GM19468 (cell line): ENCODE data around the gene BTC.
A peak's percentile ranks its signal among the peaks of the same experiment; 100 is the strongest.
"Not testable (repeated sequence)": the region's sequence is repeated elsewhere in the genome, so short reads cannot be mapped to it uniquely, and the experiment has no call there.

Experiments used
- ATAC-seq: cut with Tn5 transposase; IDR thresholded peaks from one replicate; pipeline ENCODE4 v1.9.1; 2021; ENCODE audit warnings: mild to moderate bottlenecking, moderate library complexity, moderate number of reproducible peaks; ENCODE audit not compliant: unreplicated experiment; ENCODE audit errors: extremely low read depth

BTC gene

DNA sequence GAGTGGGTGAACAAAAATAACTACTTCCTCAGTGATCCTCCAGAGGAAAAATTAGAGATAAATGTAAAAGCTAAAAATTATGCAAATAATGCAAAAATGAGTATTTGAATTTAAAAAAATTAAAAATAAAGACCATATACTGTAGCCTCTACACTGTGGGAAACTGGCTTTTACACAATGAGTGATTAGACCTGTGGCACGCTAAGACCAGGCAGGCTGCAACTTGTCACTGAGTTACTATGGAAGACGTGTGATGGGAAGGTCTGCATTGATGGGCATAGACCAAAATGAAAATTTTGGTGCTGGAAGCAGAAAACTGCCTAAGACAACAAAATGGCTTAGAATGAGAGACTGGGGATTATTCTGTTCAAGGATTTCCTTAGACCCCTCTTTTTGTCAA is 30.2 kb downstream of the BTC start:
- no peak for ATAC-seq

DNA sequence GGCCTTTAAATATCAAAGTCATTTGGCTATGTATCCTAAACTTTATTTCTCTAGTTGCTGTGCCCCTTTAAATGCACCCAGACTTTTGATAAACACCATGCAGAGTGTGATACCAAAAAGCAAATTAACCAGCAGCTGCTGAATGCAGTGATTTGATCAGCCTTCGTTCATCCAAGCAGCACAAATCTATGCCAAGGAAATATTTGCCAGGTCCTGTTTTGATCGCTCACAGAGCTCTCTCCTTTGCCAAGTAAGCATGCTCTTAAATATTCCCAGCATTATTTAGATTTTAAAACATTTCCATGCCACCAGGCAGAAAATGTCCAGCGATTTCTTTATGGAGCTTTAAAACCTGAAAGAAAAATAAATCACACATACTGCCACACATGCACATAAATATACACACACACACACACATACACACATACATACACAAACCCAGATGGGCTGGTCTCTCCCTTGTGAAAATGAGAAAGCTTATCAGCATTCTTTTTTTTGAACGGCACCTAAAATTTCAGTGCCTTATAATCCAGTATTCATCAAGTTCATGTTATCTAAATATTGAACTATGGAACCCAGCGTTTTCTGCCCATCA is 35.7 kb downstream of the BTC start:
- no peak for ATAC-seq

DNA sequence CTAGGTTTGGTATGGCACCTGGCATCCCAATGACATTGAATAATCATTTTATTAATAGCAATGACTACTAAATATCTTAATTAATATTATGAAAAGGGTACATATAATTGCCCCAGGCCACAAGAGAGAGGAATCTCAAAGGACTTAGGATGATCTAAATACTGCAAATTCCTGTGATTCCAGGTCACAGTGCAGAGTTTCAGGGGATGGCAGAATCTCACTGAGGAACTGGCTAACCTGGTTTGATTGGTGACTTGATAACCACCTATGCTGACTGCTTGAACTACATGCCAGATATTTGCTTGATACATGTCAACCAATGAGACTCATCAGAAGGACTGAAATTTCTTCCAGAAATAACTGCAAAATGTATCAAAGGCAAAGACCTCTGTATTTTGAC is 37.2 kb downstream of the BTC start:
- ATAC-seq, result no peak

DNA sequence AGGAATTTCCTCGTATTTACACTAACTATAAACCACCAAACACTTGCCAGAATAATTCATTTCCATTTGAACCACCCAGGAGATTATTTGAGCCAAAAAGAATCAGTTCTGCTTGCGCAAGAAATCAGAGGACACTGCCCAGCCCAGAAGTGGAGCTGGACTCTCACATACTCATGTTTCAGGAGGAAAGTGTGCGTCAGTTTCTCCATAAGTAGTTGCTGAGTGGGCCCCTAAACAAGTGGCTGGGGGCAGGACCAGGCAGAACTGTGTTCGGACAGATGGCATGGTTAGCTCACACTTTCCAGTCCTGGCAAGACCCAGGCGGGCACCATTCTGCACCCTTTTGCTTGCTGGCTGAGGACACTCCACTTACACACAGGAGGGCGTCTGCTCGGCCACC is 38.8 kb downstream of the BTC start:
- no peak for ATAC-seq

DNA sequence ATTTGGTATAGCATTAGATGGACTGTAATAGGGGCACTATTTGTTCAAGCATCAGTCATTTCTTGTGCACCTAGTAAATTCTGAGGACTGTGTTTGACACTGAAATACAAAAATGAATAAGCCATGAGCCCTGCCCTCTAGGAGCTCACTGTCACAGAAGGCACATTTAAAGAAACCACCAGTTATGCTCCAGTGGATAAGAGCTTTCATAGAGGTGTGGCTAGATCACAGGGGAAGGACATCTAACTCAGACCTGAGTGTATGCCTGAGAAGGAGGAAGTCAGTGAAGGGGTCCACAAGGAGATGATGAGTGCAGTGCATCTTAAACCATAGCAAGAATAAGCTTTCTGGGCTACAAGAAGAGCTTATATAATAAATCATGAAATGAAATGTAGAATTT is 40.1 kb downstream of the BTC start:
- ATAC-seq, result peak; percentile 89

DNA sequence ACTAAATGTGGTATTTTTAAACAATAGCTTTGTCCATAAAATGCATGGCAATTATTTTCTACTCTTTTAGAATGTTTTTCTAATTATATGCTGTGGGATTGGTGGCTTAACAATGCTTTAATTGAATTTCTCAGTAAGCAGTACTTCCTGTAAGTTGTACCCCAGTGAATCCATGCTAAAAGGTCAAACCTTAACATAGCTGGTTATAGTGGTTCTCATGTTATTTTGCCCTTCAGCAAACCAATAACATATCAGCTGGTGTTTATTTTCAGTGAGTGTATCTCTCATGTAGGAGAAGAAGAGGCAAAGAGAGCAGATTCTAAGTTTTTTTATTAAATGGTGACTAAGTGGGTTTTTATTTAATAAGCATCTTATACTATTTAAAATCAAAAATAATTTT is 41.5 kb downstream of the BTC start:
- ATAC-seq, result no peak

DNA sequence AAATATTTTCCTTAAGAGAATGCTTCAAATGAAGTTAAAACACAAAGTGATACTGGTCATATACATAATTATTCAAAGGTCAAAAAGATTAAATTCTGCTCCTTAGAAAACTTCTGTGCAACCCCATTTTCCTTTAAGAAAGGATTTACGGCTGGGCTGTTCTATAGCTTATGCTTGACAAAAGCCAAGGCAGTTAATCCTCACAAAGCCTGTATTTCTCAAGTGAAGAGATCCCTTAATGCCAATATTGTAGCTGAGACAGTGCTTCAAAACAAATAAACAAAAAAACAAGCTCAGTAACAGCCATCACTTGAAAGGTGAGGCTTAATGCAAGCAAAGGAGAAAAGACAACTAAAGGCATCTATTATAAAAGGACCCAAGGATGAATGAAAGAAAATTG is 42.5 kb downstream of the BTC start:
- ATAC-seq, result no peak

DNA sequence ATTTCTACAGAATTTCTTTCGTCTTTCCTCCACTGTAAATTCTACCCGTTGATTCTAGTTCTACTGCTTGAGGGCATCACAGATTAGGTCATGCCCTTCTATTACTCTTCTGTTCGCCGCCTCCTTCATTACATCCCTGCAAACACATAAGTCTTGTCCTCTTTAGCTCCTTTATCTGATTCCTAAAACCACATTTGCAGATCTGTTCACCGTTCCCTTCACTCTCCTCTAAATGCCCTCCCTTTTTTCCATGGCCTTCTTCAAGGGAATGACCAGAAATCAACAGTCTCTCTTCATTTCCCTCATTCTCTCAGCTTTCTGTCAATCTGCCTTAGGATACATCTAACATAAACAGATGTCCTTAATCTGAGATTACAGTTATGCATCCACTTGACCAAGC is 43.1 kb downstream of the BTC start:
- ATAC-seq, result no peak

DNA sequence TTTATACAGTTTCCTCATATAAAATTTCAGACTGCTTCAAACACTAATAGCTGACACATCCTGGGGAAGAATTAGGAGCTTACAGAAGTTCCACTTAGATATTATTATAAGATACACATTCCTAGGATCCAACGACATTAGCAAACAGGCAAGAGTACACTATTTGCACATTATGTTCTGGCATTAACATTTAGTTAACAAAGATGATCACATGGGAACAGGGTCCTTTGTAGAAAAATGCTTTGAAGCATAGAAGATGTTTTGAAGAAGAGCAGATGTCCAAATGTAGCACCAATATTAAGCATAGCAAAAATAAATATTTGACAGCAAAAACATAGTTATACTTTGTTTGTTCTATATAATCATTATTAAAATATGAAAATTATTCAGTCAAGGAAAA is 52.1 kb downstream of the BTC start:
- ATAC-seq, result no peak

DNA sequence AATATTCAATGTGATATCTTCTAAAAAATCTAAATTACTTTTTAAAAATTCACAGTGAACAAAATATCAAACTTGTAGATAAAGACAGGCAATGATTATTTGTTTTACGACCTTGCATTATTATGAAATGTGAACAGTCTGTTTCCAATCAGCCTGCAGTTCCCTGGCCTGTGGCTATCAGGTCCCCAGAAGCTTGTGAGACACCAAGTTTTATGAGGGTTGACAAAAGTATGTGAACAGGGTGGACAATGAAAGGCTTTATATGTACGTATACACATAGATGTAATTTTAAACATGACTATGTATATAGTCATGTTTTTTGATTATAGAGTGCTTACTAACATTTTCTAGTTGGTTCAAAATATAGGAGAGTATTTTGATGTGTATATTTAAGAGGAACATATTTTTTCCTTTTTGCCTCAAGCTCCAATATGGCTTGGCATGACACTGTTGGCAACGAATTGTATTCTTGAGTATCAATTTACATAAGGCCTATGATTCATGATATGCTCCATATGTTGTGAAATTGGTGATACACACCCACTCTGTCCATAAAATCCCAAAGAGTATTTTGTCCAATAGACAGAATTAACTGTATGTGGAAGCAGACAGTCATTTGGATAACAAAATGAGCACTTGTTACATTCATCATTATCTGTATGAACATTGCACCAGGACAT is 55.7 kb downstream of the BTC start:
- ATAC-seq, result no peak

DNA sequence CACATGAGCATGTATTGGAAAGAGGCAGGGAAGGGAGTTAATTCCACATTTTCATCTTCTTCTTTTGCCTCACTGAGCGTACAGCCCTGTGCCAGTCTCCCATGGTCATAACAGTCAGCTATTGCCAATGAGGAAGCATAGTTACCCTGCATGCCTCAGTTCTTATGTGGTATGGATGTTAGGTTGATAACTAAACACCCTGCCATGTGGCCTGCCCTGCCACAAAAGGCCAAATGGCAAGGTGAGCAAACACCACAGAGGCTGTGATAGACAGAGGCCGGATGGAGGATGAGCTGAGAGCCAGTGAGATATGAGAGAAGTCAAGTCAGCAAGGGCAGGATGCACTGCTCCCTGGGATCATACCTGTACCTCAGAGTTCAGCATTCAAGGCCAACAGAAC is 59.3 kb downstream of the BTC start:
- ATAC-seq, result no peak

DNA sequence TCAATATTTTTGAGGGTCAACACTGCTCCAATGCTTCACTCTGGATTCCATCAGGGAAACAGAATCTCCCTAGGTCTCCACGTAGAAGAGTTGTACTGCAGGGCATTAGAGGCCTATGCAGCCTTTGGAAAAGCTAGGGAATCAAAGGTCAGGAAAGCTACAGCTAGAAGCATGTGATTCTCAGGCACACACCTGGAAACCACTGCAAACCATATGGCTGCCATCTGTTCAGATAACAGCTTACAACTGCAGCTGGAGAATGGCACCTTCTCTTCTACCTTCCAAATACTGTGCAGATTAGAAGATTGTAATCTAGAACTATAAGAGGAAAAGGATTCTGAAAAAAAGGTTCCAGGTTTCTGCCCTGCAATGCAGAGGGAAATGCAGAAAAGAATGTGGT is 60.6 kb downstream of the BTC start:
- ATAC-seq, result no peak

DNA sequence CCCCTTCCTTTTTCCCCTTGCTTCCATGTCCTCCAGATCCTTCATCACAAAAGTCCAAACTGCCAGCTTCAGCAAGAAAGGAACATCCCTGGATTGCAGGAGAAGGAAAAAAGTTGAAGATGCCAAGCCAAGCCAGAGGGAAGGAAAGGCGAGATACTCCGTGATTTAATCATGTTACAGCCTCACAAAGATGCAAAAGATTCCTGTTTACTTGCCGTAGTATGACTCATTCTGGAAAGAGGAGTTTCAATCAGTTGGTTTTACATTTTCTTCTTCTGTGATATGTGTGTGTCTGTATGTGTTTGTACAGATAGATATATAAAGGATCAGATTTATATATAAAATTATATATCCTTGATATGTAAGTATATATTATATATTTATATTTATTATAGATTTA is 69.3 kb downstream of the BTC start:
- no peak for ATAC-seq

DNA sequence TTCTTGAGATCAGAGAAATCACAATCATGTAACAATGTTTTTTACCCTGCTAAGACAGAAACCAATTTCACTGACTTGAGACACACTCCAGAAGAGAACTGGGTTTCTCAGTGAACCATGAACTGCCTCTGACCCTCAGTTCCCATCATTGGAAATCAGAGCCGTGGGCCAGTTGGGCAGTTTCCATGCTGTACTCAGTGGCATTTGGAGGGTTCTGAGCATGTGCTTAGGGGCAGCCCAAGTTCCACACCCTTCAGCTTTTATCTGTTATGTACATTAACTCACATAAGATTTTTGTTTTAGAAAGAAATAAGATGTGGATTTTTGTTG is 77.9 kb downstream of the BTC start:
- ATAC-seq, result no peak

DNA sequence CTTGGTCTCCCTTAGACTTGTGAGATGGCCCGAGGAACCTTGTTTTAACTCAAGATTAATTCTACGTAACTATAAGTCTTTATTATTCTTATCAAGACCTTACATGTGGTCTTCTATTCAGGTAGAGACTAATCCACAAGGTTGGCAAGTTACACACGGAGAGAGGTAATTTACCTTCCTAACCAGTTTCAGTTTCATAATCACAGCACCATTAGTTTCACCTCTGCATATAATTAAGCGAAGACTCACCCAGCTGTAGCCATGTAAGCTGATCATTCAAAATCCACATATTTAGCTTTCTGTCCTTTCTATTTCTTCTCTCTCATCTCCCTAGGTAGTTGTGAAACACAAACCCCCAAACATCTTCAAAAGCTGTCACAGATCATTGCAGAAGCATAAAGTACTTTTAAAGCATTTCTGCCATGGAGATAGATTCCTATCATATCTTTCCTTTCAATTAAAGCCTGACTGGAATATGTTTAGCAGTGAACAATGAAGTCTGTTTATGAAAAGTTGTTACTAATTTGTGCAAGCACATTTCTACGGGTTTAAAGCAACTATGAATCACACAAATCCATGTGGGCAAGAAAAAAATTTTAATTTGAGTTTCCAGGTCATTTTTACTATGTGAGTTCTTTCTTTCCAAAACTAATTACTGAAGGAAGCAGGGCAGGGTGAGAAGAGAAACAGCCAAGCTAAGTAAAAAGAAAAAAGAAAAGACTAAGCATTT is 78.5 kb downstream of the BTC start:
- no peak for ATAC-seq

DNA sequence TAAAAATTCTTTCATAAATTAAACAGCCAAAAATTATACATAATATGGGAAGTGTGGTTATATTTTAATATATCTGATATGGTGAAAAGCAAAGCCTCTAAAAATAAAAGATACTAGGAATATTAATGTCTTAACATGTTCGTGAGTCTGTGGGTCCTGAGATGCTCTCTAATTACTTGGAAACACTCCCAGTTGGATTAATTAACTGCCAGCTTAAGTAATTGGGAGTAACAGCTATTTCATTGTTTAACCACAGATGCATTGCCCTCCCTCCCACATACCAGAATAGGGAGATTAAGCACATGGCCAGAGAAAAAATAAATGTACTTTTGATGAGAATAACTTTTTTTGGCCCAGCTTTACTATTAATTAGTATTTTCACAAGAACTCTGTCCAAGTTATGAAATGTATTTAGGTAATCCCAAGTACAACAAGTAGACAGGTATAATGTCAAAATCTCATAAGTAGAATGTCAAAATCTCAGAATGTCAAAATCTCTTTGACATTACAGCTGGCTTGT is 79.7 kb downstream of the BTC start:
- no peak for ATAC-seq

DNA sequence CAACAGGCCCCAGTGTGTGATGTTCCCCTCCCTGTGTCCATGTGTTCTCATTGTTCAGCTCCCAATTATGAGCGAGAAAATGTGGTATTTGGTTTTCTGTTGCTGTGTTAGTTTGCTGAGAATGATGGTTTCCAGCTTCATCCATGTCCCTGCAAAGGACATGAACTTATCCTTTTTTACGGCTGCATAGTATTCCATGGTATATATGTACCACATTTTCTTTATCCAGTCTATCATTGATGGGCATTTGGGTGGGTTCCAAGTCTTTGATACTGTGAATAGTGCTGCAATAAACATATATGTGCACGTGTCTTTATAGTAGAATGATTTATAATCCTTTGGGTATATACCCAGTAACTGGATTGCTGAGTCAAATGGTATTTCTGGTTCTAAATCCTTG is 86.2 kb downstream of the BTC start:
- not testable (repeated sequence) for ATAC-seq
